ENCODE results near the gene CTAG1A.
"Not testable (repeated sequence)": the region's sequence is repeated elsewhere in the genome, so short reads cannot be mapped to it uniquely, and the experiment has no call there.

Gene CTAG1A

DNA sequence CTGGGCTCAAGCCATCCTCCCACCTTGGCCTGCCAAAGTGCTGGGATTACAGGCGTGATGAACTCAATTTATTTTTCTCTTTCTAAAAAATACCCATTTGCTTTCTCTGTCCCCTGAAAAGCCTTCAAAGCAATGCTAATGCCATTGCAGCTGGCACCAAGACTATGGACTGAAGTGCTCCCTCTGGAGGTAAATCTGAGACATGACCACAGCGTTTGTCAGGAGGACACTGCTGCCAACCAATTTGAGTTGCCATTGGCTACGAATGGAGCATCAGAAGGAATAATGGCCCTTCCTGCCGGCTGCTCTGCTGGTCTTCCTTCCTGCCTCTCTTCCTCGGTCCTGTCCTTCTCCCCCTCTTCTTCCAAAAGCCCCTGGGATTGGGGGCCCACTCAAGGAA lies 9.9 kb upstream of the CTAG1A start:
- not testable (repeated sequence) for DNase-seq

DNA sequence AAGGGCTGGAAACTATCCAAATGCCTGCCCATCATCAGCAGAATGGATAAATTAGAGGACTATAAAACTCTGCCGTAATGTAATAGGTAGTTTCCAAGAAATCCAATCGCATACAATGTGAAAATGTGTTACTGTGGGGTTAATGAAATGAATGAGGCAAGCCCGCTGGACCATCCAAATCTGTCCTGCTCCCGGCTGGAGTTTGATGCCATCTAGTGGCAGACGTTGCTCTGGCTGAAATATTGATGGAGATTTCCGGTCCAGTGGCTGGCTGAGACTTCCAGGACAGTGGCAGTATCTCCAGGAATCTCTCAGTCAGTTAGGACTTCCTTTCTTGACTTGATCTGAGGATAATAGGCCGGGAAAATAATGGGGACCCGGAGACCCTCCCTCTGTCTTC lies 1.9 kb upstream of the CTAG1A start:
- DNase-seq = not testable (repeated sequence)

DNA sequence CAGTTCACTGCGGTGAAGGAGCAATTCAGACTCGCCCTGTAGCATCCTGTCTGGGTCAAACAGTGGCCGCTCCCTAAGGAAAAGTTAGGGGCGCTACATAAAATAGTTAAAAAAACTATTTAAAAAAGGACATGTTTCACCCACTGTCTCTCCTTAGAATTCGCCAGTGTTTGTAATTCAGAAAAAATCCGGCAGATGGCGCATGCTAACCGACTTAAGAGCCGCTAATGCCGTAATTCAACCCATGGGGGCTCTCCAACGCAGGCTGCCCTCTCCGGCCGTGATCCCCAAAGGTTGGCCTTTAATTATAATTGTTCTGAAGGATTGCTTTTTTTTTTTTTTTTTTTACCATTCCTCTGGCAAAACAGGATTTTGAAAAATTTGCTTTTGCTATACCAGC lies 5.5 kb downstream of the CTAG1A start:
- not testable (repeated sequence) for DNase-seq

DNA sequence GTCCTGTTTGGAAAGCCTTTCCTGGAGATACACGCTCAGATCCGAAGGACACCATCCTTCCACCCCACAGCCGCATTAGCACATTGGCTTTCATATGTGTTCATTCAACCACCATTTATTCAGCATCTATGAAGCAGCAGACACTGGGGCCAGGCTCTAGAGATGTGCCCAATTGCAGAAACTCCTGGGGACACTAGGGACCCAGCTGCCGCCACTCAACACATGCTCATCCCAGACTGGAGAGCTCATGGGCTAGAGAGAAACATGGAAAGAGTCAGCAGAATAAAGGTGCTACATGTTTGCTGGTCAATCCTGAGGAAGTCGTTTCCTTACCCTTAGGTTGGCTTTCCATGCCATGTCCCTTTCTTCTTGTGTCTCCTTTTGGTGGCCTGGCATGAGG lies 7.6 kb downstream of the CTAG1A start:
- DNase-seq = no peak

DNA sequence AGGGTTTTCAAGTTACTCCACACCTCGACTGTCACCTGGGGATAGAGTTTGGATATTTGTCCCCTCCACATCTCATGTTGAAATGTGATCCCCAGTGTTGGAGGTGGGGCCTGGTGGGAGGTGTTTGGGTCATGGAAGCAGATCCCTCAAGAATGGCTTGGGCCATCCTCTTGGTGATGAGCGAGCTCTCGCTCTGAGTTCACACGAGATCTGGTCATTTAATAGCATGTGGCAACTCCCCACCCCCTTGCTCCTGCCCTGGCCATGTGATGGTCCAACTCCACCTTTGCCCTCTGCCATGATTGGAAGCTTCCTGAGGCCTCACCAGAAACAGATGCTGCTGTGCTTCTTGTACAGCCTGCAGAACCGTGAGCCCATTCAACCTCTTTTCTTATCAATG lies 8.3 kb downstream of the CTAG1A start:
- DNase-seq = no peak

DNA sequence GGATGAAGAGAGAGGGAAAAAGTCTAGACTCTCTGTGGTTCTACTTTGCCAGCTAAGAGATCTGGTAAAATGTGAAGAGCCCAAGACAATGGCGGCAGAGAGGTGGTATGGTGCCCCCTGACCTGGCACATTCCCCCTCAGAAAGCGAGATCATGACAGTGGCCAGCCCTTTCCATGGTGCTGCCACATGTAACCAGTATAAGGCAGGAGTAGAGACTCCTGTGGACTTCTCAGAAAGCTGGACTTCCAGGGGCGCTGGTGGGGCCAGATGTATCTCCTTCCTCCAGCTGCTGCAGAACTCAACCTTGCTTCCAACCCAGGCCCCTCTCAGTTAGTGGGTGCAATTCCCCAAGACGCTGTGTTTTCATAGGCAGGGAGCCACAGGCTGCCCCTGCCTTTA lies 9.6 kb downstream of the CTAG1A start:
- no peak for DNase-seq

DNA sequence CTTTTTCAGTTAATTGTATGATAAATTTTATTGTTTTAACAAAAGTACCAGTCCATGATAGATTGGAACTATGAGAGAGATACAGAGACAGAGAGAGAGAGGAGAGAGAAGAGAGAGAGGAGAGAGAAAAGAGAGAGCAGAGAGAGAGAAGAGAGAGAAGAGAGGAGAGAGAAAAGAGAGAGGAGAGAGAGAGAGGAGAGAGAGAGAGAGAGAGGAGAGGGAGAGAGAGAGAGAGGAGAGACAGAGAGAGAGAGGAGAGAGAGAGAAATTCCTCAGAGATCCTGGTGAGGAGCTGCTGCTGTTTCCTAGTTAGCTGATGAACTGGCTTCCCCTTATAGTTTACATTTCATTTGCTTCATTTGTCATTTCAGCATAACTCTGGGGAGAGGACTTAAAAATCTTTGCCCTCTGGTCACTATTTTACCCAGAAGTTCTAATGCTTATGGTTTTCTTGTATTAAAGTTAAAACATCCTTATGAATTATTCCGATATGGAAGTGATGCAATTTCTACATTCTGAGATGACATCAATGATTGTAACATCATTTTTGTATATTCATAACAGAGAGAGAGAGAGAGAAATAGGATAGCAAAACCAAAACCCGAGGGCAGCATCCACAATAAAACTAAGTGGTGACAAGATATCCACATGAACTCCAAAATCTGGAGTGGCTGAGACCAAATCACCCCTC lies 10.8 kb downstream of the CTAG1A start:
- no peak for DNase-seq

DNA sequence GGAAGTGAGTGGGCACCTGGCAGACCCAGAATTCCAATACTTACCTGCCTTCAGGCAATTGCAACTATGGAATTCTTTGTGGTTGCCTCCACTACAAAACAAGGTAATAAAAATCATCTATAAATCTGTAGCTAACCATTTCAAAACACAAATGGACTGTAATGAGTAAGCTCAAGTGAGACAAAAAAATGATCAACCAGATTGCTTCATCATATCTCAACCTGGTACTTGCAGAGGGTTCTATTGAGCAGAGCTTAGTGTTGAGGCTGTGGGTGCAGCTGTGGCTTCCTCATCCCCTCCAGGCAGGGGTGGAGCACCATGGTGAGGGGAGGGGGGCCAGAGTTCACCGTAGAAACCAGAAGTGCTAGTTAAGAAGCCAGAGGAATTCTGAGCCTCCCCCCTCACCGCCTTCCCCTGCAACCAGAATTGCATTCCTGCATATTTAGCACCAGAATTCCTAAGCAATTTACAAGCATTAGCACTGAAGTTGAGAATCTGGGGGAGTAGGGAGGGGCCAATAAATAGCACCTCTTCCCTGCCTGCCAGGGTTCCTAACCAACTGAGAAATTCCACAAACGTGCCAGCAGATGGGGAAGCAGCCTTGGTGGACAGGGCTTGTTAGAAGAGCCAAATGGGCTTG lies 11.5 kb downstream of the CTAG1A start:
- no peak for DNase-seq

DNA sequence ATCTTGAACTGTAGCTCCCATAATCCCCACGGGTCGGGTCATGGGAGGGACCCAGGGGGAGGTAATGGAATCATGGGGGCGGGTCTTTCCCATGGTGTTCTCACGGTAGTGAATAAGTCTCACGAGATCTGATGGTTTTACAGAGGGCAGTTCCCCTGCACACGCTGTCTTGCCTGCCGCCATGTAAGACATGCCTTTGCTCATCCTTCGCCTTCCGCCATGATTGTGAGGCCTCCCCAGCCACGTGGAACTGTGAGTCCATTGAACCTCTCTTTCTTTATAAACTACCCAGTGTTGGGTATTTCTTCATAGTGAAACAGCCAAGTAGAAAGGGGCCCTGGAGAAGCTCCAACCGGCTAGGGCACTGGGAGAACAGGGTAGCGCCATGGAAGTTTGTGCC lies 12.3 kb downstream of the CTAG1A start:
- no peak for DNase-seq

DNA sequence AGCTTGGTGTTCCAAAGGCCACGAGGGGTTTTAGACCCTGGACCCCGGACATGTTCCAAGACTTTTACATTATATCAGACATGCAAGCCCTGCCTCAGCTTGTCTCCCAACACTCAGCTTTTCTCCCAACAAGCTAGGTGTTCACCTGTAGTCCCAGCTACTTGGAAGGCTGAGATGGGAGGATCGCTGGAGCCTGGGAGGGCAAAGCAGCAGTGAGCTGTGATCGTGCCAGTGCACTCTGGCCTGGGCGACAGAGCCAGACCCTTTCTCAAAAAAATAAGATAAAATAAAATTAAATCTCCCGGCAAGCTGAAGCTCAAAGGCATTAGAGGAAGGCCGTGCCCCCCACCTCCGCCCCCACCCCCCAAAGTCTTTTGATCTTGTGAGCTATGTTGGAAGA lies 13.7 kb downstream of the CTAG1A start:
- DNase-seq = no peak

DNA sequence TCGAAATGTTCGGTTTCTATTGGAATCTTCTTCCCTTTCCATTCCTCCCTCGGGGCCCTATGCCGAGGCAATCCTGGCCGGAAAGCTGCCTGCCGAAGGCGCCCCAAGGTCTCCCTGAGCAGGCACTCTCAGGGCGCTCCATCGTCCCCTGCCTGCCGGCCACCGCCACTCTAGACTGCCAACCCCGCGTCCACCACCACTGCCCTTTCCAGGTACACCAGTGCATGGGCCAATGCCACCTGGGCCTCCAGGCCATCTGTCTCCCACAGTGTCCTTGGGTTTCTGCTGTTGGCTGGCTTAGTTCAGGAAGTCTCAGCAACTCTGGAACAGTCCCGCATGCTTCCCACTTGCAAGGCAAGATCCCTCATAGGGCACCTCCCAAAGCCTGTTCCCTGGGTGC lies 14.6 kb downstream of the CTAG1A start:
- no peak for DNase-seq

DNA sequence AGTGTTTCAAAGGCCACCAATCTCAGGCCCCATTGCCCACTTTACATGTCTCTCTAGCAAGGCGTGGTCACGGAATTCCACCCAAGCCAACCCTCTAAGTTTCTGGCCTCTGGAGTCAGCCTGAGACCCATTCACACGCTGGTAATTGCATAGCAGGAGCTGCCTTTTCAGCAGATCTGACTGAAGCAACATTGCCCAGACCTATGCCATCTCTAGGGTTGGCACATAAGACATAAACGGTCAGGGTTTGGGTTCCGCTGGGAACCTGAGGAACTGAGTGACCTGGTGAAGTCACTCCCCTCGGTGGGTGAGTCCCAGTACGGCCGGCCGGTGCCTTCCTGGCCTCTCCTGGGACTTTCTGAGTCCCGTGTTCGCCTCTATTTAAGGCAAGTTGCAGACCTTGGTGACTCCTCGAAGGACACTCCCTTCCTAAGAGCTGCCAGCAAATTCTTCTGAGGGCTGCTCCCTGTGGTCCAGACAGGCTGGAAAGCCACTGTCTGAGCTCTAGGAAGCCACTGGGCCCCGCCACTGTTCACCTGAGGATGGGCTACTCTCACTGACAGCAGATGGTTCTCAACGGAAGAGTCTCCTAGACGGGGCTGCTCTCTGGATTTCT lies 15.9 kb downstream of the CTAG1A start:
- DNase-seq = no peak

DNA sequence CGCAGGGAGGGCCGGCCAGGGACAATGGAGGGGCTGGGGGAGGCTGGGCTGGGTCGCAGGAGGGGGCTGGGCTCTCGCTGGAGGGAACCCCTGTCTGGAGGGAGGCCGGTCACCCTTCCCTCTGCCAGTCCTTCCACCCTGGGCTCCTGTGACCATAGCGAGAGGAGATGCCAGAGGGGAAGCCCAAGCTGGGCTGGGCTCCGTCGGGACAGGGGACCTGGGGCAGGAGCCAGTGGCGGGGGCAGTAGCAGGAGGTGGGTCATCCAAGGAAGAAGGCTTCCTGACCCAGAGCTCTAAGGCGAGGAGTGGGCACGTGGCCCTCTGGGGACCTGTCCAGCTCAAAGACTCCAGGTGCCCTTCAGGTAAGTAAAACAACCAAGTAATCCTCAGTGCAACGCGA lies 17.3 kb downstream of the CTAG1A start:
- no peak for DNase-seq

DNA sequence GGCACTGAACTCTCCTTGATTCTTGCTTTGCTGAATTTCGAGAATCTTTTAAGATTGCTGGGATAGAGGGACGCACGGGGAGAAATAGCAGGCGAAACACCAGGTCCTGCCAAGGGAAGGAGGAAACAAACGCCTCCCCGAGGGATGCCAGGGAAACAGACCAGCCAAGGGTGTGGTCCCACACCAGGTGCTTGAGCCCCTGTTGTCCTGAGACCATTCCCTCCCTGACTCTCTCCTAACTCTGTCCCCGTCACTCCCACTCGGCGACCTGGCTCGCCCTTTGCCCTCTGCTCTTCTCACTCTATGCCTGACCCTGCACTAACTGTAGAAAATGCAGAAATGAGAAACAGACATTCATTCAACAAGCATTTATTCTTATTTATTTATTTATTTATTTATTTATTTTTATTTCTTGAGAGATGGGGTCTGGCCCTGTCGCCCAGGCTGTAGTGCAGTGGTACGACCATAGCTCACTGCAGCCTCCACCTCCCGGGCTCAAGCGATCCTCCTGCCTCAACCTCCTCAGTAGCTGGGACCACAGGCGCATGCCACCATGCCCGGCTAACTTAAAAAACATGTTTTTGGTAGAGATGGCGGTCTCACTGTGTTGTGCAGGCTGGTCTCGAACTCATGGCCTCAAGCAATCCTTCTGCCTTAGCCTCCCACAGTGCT lies 18.0 kb downstream of the CTAG1A start:
- DNase-seq = no peak

DNA sequence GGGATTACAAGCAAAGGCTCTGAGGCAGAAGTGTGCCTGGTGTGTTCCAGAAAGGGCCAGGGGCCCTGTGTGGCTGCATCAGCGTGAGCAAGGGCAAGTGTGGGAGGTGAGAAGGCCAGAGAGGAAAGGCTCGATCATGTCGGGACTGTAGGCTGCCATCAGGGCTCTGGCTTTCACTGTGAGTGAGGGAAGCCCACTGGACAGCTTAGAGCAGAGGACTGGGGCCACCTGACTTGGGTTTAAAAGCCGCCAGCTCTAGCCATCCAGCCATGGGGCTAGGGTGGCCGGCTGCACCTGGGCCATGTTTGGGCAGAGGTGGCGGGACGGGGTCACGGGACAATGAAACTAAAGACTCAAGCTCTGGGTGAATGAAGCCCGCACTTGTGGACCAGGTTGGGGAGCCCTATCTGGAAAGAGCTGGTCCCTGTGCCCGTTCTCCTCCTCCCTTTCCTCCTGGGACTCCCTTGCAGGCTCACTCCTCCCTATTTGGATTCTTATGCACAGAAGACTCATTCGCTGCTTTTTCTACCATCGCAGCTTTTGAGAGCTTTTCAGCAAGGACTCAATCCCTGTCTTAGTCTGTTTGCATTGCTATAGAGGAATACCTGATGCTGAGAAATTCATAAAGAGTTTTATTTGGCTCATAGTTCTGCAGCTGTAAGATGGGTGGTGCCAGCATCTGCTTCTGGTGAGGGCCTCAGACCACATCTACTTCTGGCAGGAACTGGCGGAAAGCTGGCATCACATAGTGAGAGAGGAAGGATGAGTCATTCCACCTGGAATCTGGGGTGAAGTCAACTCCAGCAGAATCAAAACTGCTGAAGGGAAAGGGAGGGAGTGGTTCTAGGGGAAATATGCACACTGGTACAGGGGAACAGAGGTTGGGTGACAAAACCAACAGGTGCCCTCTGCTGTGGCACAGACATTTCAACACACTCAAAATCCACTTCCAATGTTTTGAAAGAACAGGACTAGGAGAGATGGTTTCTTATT lies 18.8 kb downstream of the CTAG1A start:
- DNase-seq = no peak

DNA sequence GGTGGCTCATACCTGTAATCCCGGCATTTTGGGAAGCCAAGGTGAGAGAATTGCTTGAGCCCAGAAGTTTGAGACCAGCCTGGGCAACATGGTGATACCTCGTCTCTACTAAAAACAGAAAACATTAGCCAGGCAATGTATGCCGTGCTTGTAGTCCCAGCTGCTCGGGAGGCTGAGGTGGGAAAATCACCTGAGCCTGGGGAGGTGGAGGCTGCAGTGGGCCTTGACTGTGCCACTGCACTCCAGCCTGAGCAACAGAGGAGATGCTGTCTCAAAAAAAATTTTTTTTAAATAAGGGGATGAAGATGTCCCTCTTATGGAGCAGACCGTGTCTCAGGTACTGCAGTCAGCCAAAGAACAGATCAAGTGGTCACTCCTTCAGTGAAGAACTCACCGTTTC lies 20.6 kb downstream of the CTAG1A start:
- no peak for DNase-seq

DNA sequence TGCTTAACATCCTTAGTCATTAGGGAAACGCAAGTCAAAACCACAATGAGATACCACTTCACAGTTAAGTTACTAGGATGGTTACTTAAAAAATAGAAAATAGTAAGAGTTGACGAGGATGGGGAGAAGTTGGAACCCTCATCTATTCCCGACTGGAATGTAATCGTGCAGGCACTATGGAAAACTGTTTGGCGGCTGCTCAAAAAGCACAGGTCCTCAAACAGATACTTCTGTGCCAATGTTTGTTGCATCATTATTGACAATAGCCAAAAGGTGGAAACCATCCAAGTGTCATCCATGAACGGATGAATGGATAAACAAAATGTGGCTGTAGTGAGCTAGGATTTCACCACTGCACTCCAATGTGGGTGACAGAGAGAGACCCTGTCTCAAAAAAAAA lies 22.4 kb downstream of the CTAG1A start:
- DNase-seq = no peak

DNA sequence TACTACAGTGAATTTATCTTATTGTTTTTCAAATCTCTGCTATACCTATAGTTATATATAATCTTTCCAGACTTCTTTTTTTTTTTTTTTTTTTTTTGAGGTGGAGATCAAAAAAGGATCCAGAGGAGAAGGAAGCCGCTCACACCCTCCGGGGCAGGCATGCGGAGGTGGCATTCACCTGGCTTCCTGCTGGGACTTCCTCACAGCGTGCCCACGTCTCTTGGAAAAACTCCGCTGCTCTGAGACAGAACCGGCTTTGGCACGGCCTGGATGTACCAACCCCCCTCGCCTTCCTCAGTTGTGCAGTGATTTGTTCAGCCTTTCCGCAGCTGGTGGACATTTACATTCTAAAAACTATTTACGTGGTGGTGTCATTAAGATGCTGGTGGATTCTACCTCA lies 23.0 kb downstream of the CTAG1A start:
- not testable (repeated sequence) for DNase-seq

DNA sequence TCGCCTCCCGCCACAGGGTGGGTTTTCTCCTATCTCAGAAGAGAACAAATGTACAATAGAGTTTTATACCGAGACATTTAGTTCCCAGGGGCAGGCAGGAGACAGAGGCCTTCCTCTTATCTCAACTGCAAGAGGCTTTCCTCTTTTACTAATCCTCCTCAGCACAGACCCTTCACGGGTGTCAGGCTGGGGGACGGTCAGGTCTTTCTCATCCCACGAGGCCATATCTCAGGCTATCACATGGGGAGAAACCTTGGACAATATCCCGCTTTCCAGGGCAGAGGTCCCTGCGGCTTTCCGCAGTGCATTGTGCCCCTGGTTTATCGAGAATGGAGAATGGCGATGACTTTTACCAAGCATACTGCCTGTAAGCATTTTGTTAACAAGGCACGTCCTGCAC lies 23.9 kb downstream of the CTAG1A start:
- DNase-seq = not testable (repeated sequence)

DNA sequence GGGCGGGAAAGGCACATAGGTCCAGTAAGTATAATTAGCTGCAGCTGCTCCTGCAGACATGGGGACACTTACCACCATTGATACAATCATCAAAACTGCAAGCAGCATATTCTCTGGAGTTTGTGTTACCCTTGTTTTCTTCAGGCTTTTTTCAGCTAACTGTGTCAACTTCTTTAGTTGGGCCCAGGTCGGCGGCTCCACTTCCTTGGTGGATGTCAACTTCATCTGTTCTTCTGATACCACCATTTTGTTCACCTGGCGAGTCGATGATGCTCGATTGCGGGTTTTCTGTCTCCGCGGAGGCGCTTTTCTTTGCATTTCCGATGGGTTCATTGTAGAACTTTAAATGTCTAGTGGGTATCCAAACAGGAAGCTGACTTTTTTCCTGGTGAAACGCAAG lies 26.2 kb downstream of the CTAG1A start:
- not testable (repeated sequence) for DNase-seq

DNA sequence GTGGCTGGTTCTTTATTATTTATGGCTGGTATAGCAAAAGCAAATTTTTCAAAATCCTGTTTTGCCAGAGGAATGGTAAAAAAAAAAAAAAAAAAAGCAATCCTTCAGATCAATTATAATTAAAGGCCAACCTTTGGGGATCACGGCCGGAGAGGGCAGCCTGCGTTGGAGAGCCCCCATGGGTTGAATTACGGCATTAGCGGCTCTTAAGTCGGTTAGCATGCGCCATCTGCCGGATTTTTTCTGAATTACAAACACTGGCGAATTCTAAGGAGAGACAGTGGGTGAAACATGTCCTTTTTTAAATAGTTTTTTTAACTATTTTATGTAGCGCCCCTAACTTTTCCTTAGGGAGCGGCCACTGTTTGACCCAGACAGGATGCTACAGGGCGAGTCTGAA lies 28.7 kb downstream of the CTAG1A start:
- not testable (repeated sequence) for DNase-seq

DNA sequence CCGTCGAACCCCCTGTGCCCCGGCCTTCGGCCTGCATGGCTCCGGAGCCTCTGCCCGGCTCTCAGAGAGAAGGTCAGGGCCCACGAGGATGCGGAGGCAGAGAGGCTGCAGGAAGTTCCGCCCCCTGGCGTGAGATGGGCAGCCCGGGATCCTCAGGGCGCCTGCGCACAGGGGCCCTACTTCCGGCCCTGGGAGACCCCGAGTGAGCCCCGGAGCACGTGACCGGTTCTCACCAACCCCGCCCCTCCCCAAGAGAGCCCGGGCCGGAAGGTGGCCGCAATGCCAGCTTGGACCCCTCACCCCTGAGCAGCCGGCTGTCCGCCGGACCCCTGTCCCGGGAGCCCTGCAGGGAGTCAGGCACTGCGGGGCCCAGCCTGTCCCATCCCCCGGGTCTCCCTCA lies 34.2 kb downstream of the CTAG1A start, which contains the start of gene CTAG1B:
Gene CTAG1B, minus strand, starts transcription at position 101 of the 400 bp plus-strand sequence. Its CDS starts 64 bp downstream, at position 37.
- DNase-seq = not testable (repeated sequence)
